ENCODE data around the gene RAB23. TPM values are rescaled to one million over a fixed set of nuclear protein-coding genes. Genes with fewer than 3 reads are reported as not detected.
A peak's percentile ranks its signal among the peaks of the same experiment; 100 is the strongest.

Gene RAB23
- total RNA-seq, 1 donor, result 82.2 TPM

GRCh38 chr6:57198926-57199636, 23.0 kb downstream of the RAB23 start:
- TF ChIP-seq, protein P1, sequence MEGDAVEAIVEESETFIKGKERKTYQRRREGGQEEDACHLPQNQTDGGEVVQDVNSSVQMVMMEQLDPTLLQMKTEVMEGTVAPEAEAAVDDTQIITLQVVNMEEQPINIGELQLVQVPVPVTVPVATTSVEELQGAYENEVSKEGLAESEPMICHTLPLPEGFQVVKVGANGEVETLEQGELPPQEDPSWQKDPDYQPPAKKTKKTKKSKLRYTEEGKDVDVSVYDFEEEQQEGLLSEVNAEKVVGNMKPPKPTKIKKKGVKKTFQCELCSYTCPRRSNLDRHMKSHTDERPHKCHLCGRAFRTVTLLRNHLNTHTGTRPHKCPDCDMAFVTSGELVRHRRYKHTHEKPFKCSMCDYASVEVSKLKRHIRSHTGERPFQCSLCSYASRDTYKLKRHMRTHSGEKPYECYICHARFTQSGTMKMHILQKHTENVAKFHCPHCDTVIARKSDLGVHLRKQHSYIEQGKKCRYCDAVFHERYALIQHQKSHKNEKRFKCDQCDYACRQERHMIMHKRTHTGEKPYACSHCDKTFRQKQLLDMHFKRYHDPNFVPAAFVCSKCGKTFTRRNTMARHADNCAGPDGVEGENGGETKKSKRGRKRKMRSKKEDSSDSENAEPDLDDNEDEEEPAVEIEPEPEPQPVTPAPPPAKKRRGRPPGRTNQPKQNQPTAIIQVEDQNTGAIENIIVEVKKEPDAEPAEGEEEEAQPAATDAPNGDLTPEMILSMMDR (IDR thresholded peaks at IDR 0.05; ENCODE audit: extremely low read depth, low read depth, low read length), result no peak
- H3K79me2 ChIP-seq (ENCODE audit: insufficient read depth, low read length), result peaks cover 70% of the 10 kb centered on the region
- no peaks in the 10 kb centered on the region for H3K9me3 ChIP-seq (ENCODE audit: low read depth, low read length)
- no peaks in the 10 kb centered on the region for H3K27me3 ChIP-seq (ENCODE audit: insufficient read depth, low read length)
- H3K27ac ChIP-seq (ENCODE audit: low read depth, low read length), result peak overlapping the region; percentile 43
- no peak overlapping the region for H3K4me2 ChIP-seq (ENCODE audit: insufficient read depth, low read length)
- H3K4me3 ChIP-seq (ENCODE audit: insufficient read depth, low read length), result no peak overlapping the region
- peaks cover 26% of the 10 kb centered on the region for H3K36me3 ChIP-seq (ENCODE audit: insufficient read depth, low read length)
- peaks cover 4% of the 10 kb centered on the region for H3K4me1 ChIP-seq (ENCODE audit: insufficient read depth, low read length)
- no peaks in the 10 kb centered on the region for H4K20me1 ChIP-seq (ENCODE audit: insufficient read depth, low read length)
- DNase-seq (ENCODE audit: insufficient read length, low spot score, missing footprints), result no peak
- no peak overlapping the region for H2AFZ ChIP-seq (ENCODE audit: low read length)

GRCh38 chr6:57195457-57195856, 26.6 kb downstream of the RAB23 start:
- Histone ChIP-seq H3K4me1 (ENCODE audit: insufficient read depth, low read length) (peaks cover 4% of the 10 kb centered on the region), H3K4me3 (ENCODE audit: insufficient read depth, low read length) (no peak overlapping the region), H3K27me3 (ENCODE audit: insufficient read depth, low read length) (no peaks in the 10 kb centered on the region), H3K79me2 (ENCODE audit: insufficient read depth, low read length) (peaks cover 45% of the 10 kb centered on the region), H4K20me1 (ENCODE audit: insufficient read depth, low read length) (no peaks in the 10 kb centered on the region), H3K27ac (ENCODE audit: low read depth, low read length) (no peak overlapping the region), H3K4me2 (ENCODE audit: insufficient read depth, low read length) (no peak overlapping the region), H3K9me3 (ENCODE audit: low read depth, low read length) (no peaks in the 10 kb centered on the region), H3K36me3 (ENCODE audit: insufficient read depth, low read length) (peaks cover 58% of the 10 kb centered on the region), H2AFZ (ENCODE audit: low read length) (no peak overlapping the region)
- TF ChIP-seq, protein P1 (IDR thresholded peaks at IDR 0.05; ENCODE audit: extremely low read depth, low read depth, low read length), result no peak
- no peak for DNase-seq (ENCODE audit: insufficient read length, low spot score, missing footprints)

GRCh38 chr6:57193177-57193576, 28.9 kb downstream of the RAB23 start:
- no peak overlapping the region for H3K4me3 ChIP-seq (ENCODE audit: insufficient read depth, low read length)
- H3K4me2 ChIP-seq (ENCODE audit: insufficient read depth, low read length), result no peak overlapping the region
- H3K27ac ChIP-seq (ENCODE audit: low read depth, low read length), result peak overlapping the region; percentile 35
- no peak for DNase-seq (ENCODE audit: insufficient read length, low spot score, missing footprints)
- no peaks in the 10 kb centered on the region for H3K4me1 ChIP-seq (ENCODE audit: insufficient read depth, low read length)
- peaks cover 66% of the 10 kb centered on the region for H3K36me3 ChIP-seq (ENCODE audit: insufficient read depth, low read length)
- no peak overlapping the region for H2AFZ ChIP-seq (ENCODE audit: low read length)
- H3K9me3 ChIP-seq (ENCODE audit: low read depth, low read length), result no peaks in the 10 kb centered on the region
- H3K27me3 ChIP-seq (ENCODE audit: insufficient read depth, low read length), result no peaks in the 10 kb centered on the region
- TF ChIP-seq, protein P1 (IDR thresholded peaks at IDR 0.05; ENCODE audit: extremely low read depth, low read depth, low read length), result no peak
- H4K20me1 ChIP-seq (ENCODE audit: insufficient read depth, low read length), result no peaks in the 10 kb centered on the region
- H3K79me2 ChIP-seq (ENCODE audit: insufficient read depth, low read length), result peaks cover 27% of the 10 kb centered on the region

DNA sequence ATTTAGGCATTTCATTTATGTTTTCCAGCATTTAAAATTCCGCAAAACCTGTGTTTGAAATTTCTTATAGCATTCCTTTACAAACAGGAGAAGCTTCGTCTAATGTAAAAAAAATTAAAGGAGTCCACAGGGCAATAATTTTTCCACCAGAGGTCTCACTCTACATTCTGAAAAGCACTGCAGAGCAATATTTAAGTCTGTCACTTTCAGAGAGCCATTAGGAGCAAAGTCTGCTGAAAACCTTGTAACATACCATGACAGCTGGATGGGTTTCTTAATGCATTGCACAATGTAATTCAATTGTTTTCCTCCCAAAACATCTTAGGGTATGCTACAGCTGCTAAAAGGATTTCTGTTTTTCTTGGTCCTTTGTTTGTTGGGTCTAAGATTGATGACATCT, 32.0 kb downstream of the RAB23 start:
- Histone ChIP-seq H3K4me1 (ENCODE audit: insufficient read depth, low read length) (no peaks in the 10 kb centered on the region), H3K79me2 (ENCODE audit: insufficient read depth, low read length) (peaks cover 18% of the 10 kb centered on the region), H4K20me1 (ENCODE audit: insufficient read depth, low read length) (no peaks in the 10 kb centered on the region), H3K9me3 (ENCODE audit: low read depth, low read length) (no peaks in the 10 kb centered on the region), H3K27me3 (ENCODE audit: insufficient read depth, low read length) (no peaks in the 10 kb centered on the region), H3K27ac (ENCODE audit: low read depth, low read length) (peak overlapping the region; percentile 15), H3K36me3 (ENCODE audit: insufficient read depth, low read length) (peaks cover 69% of the 10 kb centered on the region), H3K4me2 (ENCODE audit: insufficient read depth, low read length) (no peak overlapping the region), H2AFZ (ENCODE audit: low read length) (no peak overlapping the region), H3K4me3 (ENCODE audit: insufficient read depth, low read length) (no peak overlapping the region)
- DNase-seq (ENCODE audit: insufficient read length, low spot score, missing footprints), result no peak
- TF ChIP-seq, protein P1 (IDR thresholded peaks at IDR 0.05; ENCODE audit: extremely low read depth, low read depth, low read length), result peak; percentile 53

Data from osteoblast (primary cell).